GM12801 (cell line): ENCODE measurements around the gene SOCS6.

ENCODE experiments used
- TF ChIP-seq, protein P1 (sequence below): IDR thresholded peaks from one replicate; pipeline ENCODE4 v1.5.1; 2011; ENCODE audit warnings: control low read depth; ENCODE audit not compliant: insufficient read length; ENCODE audit errors: extremely low read depth

SOCS6 gene

DNA sequence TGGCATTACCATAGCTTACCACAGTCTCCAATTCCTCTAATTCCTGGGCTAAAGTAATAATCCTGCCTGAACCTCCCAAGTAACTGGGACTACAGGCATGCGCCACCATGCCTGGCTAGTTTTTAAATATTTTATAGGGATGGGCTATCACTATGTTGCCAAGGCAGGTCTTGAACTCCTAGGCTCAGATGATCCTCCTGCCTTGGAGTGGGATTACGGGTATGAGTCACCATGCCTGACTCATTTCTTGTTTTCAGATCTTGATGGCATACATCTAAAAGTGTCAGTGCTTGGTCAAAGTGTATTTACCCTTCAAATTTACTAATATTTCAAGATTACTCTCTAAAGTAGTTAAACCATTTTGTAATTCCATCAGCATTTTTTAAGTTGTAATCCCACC is 9.4 kb upstream of the SOCS6 start:
- TF ChIP-seq, protein P1, sequence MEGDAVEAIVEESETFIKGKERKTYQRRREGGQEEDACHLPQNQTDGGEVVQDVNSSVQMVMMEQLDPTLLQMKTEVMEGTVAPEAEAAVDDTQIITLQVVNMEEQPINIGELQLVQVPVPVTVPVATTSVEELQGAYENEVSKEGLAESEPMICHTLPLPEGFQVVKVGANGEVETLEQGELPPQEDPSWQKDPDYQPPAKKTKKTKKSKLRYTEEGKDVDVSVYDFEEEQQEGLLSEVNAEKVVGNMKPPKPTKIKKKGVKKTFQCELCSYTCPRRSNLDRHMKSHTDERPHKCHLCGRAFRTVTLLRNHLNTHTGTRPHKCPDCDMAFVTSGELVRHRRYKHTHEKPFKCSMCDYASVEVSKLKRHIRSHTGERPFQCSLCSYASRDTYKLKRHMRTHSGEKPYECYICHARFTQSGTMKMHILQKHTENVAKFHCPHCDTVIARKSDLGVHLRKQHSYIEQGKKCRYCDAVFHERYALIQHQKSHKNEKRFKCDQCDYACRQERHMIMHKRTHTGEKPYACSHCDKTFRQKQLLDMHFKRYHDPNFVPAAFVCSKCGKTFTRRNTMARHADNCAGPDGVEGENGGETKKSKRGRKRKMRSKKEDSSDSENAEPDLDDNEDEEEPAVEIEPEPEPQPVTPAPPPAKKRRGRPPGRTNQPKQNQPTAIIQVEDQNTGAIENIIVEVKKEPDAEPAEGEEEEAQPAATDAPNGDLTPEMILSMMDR: no peak

DNA sequence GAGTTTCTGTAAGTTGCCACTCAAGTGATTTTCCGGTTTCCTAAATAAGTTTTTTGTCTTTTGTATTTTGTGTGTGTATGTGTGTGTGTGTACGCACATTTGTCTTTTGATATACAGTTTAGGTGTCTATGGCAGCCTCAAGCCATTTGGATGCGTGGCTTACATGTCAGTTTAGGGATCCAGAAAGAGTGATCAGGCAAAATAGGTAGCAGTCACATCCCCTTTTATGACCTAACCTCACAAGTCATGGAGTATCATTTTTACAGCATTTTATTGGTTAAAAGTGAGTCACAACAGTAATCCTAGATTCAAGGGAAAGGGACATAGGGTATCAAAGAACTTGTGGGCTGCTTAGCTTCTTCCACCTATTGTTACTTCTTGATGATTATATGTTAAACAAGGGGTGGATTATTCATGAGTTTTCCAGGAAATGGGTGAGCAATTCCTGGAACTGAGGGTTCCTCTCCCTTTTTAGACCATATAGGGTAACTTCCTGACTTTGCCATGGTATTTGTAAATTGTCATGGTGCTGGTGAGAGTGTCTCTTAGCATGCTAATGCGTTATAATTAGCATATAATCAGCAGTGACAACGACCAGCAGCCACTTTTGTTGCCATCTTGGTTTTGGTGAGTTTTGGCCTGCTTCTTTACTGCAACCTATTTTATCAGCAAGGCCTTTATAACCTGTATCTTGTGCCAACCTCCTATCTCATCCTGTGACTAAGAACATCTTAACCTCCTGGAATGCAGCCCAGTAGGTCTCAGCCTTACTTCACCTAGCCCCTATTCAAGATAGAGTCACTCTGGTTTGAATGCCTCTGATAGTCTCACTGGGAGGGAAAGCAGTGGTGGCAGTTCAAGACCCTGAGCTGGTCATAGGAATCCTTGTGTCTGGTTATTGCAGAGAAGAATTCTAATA is 8.6 kb upstream of the SOCS6 start:
- TF ChIP-seq, protein P1: no peak

DNA sequence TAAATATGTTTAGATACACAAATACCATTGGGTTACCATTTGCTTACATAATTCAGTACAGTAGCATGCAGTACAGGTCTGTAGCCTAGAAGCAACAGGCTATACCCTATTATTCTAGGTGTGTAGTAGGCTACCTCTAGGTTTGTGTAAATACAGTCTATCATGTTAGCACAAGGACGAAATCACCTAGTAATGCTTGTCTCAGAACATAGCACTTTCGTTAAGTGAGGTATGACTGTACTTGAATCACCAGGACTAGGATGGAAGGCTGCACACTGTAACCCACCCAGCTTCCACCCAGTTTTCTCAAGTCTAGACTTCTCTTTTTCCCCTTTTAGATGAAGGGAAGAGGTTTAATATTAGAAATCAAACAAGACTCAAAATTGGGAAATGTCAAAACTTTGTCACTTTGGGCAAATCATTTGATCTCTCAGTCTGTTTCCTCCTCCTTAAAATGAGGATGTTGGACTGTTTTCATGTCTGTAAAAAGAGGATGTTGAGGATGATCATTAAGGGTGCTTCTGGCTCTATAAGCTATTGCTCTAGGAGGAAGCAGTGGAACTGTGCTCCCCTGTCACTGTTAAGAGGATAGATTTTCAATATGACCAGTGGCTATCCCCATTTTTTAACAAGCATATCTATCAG is 3.7 kb upstream of the SOCS6 start:
- TF ChIP-seq, protein P1: no peak

DNA sequence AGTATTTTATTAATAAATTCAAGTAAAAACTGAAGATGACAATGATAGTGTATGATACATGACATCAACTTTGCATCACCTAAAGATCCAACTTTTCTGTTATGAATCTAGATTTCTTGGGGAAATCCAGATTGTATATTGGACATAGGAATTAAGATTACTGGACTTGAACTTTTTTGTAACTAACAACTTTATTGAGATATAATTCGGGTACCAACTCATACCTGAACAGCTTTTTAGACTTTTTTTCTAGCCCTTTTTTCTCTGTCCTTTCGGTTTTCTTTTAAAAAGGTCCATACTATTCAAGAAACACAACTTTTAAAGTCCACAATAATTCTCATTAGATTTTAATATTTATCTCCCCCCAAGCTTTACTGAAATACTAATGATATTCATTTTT is 1.1 kb upstream of the SOCS6 start:
- TF ChIP-seq, protein P1: no peak

DNA sequence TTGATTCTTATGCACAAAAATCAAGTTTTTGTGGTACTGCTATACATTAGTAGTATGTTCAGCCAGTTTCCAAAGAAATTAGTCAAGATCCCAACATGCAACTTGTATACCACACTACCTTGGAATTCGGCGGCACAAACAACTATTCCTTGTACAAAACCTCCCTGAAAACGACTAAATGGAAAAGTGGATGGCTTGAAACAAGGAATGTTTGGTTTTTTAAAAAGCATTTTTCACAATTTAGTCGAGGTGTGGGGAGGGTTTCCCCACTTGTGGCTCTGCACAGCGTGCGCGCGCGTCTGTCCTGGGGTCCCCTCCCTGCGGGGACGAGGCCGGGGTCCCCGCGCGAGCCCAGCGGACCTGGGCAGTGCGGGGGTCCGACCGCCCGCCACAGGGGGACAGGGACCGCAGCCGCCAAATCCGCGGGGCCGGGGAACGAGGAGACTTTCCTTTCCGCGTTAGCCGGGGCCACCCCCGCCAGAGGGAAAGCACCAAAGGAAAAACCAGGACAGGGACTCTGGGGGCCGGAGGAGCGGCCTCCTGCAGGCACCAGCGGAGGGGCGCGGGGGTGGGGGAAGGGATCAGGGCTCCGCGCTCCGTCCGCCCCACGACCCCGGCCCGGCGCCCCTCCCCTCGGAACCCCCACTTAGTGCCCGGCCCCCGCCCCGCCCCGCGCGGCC is 534 bp upstream of the SOCS6 start:
- TF ChIP-seq, protein P1: no peak

DNA sequence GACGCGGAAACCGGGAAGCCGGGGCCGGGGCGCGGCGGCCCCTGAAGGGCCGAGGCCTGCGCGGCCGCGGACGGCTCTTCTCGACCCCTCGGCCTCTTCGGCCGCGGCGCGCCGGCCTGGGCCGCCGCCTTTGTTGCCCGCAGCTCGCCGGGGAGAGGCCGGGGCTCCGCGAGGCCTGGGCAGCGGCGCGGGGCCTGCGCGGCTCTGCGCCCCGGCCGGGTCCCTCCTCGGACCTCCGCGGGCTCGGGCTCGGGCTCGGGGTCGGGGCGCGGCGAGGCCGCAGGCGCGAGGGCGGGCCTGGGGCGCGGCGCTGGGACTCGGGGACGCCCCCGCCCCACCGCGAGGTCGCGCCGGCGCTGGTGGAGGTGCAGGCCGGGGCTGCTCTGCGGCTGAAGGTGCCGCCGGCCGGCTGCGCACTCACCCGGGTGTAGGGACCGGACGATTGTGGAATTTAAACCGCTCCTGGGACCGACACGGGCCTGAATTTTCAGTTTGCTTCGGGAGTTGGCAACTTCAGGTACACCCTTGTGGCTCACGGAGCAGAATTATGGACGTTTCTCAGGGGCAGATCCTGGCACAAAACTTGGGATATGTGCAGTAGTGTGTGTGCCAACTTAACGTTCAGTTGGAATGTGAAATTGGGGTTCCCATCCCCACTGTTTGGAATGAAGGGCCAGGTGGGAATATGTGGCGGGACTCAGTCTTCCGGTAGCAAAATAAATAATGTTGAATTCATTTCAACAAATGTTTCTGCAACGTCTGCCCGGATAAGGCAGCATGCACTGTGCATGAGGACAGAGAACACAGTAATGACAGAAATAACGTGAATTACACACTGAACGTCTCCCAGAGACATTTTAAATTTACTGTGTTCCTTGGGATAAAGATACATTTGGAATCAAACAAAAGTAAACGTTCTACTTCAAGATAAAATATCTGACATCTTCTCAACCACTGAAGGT is 787 bp downstream of the SOCS6 start:
- TF ChIP-seq, protein P1: no peak
